SKM-1 (cell line): ENCODE results near the gene CHFR.
"Not testable (repeated sequence)": the region's sequence is repeated elsewhere in the genome, so short reads cannot be mapped to it uniquely, and the experiment has no call there.

ENCODE experiments used
- DNase-seq: peaks from one replicate; lab custom pipeline; 2025; ENCODE audit not compliant: unreplicated experiment; lab: John Stamatoyannopoulos, UW

Gene CHFR

GRCh38 chr12:132874175-132874574 lies 13.2 kb downstream of the CHFR start:
- DNase-seq: no peak

GRCh38 chr12:132873724-132874123 lies 13.7 kb downstream of the CHFR start:
- DNase-seq: no peak

- no peak for DNase-seq
Observed at GRCh38 chr12:132872975-132873421, 14.4 kb downstream of the CHFR start.

GRCh38 chr12:132872073-132872855 lies 15.1 kb downstream of the CHFR start:
- no peak for DNase-seq

- no peak for DNase-seq
Observed at GRCh38 chr12:132869551-132869950, 17.9 kb downstream of the CHFR start.

- no peak for DNase-seq
Observed at GRCh38 chr12:132866251-132866828, 21.1 kb downstream of the CHFR start.

DNA sequence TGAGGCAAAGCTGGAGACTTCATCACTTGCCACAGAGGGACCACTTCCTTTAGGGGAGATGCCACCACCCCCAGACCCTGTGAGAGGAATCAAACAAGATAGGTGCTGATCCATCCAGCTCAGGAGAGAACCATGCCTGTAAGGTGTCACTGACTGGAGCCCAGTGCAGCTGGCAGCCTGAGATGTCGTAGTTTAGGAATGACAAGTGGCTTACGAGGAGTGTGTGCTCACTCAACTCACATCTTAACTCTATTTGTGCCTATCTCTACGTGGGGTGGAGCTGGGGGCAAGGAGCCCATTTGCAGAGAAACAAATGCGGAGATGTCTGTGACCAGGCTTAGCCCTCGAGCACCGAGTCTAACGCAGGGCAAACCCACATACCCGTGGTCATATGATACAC lies 25.8 kb downstream of the CHFR start:
- DNase-seq: no peak

DNA sequence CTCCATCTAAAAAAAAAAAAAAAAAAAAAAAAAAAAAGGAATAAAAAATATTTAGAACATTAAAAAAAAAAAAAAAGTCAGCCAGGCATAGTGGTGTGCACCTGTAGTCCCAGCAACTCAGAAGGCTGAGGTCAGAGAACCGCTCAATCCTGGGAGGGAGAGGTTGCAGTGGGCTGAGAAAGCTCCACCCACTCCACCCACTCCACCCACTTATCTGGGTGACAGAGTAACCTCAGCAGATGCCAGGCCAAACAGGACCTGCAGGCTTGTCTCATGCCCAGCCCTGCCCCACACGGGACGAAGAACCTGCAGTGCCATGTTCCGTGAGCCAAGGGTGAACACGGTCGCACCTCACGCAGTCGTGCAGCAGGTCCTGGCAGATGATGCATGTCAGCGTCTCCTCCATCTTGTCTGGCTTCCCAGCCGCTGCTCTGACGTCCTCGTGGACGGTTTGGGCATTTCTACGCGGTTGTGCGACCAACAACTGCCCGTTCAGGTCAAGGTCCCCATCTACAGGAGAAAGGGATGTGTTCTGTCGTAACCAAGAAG lies 28.6 kb downstream of the CHFR start:
- no peak for DNase-seq

- not testable (repeated sequence) for DNase-seq
Observed at GRCh38 chr12:132857019-132857418, 30.4 kb downstream of the CHFR start.

- DNase-seq: no peak
Observed at GRCh38 chr12:132856581-132856980, 30.8 kb downstream of the CHFR start.

DNA sequence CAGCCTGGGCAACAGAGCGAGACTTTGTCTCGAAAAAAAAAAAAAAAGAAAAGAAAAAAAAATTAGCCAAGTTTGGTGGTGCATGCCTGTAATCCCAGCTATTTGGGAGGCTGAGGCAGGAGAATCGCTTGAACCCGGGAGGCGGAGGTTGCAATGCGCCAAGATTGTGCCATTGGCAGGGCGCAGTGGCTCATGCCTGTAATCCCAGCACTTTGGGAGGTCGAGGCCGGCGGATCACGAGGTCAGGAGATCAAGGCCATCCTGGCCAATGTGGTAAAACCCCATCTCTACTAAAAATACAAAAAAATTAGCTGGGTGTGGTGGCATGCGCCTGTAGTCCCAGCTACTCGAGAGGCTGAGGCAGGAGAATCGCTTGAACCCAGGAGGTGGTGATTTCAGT lies 32.2 kb downstream of the CHFR start:
- DNase-seq: not testable (repeated sequence)

DNA sequence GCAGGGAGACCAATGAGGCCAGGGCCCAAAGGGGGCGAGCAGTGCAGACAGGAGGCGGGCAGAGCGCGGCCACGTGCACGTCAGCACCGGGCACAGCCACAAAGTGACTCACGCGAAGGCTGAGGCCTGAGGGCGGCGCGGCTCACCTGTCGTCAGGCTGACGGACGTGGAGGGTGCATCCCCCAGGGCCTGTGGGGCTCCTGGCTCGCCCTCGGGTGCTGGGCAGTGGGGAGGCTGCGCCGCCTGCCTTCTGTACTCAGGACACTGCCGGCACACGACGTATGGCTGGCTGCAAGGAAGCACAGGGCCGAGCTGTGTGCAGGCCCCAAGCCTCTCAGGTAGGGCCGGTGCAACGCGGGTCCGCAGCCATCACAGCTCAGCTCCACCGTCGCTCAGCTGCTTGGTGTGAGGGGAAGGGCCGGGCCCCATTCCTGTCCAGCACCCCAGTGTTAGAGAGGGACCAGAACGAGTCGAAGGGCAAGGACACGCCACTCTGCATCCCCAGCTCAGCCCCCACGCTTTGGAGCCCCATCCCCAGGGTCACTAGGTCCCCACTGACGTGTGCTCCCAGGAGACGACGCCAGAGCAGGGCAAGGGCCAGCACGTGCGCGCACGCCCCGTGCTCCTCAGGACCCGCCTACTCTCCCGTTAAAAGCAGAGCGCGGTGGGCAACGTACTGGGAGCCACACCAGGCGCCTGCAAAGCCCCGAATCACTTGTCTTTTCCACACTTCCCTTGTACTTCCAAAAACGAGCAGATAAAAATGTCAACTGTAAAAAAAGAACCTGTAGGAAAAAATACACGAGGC lies 33.9 kb downstream of the CHFR start:
- no peak for DNase-seq

DNA sequence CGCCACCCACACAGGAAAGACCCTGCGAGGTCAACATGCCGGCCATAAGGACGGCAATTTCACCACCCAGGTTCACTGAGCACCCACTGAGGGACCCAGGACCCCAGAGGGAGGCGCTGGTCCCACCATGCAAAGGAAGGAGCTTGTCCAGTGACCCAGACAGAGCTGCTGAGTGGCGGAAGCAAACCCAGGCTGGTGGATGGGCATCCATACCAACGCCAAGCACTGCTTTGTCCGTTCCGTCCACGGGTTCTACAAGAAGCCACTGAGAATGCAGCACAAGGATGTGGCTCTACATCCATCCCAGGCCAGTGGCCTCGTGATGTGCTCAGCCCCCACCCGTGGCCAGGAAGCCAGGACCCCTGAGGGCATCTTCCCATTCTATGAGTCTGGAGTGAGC lies 34.9 kb downstream of the CHFR start:
- no peak for DNase-seq

GRCh38 chr12:132851465-132851864 lies 35.9 kb downstream of the CHFR start:
- DNase-seq: no peak

GRCh38 chr12:132850291-132850690 lies 37.1 kb downstream of the CHFR start:
- DNase-seq: no peak

DNA sequence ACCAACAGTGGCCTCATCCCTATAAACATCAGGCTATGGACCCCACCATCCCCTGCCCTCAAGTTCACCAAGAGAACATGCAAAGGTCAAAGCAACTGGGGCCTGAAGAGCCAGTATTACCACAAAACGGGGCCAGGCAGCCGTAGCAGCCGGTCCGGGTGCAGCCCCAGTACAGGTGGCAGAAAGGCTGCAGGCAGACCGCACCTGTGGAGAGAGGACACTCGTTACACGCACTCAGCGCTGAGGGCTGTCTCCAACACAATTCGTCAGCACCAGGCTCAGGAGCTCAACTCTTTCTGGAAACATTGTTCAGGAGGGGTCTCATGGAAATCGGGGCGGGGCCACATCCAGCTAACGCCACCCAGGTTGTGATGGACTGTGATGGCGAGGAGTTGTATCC lies 38.9 kb downstream of the CHFR start:
- no peak for DNase-seq

DNA sequence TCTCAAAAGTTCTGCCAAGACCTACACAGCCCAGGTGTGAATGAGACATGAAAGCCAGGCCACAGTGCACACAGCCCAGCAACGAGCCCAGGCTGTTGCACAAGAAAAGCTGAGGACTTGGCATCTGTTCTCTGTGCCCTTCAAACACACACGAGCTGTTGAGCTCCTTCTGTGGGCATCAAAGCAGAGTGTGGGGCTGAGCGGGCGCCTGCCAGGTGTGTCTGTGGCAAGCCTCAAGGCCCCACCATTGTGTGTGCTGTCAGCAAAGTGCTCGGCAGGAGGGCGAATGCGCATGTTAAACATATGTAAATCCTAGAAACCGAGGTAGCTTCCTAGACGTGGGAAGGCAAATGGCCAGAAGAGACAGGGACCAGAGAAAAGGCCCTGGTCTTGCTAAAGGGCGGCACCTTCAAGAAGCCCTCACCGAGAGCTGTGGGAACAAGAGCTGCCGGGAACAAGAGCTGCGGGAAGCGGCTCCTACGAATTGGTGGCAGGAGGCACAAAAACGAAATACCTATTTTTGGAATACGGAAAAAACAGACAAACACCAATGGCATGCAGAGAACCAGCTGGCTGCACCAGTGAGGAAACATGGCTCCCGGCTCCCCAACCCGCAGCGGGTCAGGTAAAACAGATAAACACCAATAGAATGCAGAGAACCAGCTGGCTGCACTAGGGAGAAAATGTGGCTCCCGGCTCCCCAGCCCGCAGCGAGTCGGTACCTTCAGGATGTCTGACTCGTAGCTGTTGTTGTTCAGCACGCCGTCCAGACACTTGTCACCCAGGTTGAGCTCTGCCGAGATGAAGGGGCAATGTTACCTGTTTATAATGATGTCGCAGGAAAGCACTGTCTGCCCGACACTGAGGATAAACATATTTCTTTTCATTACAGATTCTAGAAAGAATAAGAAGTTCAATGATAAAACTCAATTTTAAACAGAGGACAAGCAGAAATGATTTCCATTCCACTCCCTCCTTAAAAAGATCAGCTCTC lies 39.7 kb downstream of the CHFR start:
- DNase-seq: no peak

- not testable (repeated sequence) for DNase-seq
Observed at GRCh38 chr12:132844681-132845080, 42.7 kb downstream of the CHFR start.

DNA sequence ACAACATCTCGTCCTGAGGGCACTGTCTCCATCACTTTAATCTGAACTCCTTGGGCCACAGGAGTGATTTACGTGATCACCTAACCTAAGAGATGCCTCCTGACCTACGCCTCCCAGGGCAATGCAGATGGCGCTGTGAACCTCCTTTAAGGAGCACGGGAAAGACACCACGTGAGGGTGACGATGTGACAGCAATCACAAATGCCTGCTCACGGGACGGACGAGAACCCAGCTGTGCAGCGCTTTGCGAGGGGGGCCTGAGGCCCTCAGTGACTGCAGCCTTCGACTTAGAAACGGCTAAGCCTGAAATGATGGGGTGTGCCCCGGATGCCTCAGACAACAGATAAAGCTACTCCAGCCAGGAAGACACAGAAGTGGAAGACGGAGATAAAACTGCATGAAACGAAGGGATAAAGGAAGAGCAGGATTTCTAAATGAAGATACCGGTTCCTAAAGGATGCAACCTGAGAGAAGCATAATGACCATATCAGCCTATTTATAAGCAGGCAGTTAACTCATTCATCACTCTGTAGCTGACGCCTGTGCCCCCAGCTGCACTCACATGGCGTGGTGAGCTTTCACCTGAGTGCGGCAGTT lies 44.9 kb downstream of the CHFR start:
- no peak for DNase-seq

- DNase-seq: no peak
Observed at GRCh38 chr12:132841151-132841550, 46.3 kb downstream of the CHFR start.
